B cell (primary cell): ENCODE results near the gene ABHD12B. TPM values are rescaled to one million over a fixed set of nuclear protein-coding genes. Genes with fewer than 3 reads are reported as not detected.

ENCODE experiments used
- ATAC-seq: fragments of 200-7000 bp; cut with Tn5 transposase; one replicate; pipeline ENCODE4 v1.10.0; 2021; ENCODE audit warnings: low read depth, mild to moderate bottlenecking, moderate number of reproducible peaks, moderate library complexity
- CTCF ChIA-PET: fragments of 350-600 bp; sonication (Branson Sonifier 250); formaldehyde crosslinking; loops from one replicate; lab custom pipeline; 2021; ENCODE audit warnings: antibody characterized with exemption, inconsistent platforms; lab: Charles Lee
- POLR2A ChIA-PET: fragments of 350-600 bp; sonication (Branson Sonifier 250); formaldehyde crosslinking; loops from one replicate; lab custom pipeline; 2021; ENCODE audit warnings: antibody characterized with exemption; lab: Charles Lee
- DNase-seq: peaks from one replicate; pipeline ENCODE4 v3.0.0; 2013
- H2AFZ ChIP-seq: 2 replicates; pipeline ENCODE4 v1.6.1; 2012; ENCODE audit warnings: mild to moderate bottlenecking, low read depth, low read length; ENCODE audit not compliant: insufficient read depth, poor library complexity, severe bottlenecking
- H3K27ac ChIP-seq, 2 donors: 1 replicate in 1 of 2; 2 replicates in 1 of 2; pipeline ENCODE4 v1.5.1; 2012 to 2013; ENCODE audit warnings: low read length in 2 of 2, mild to moderate bottlenecking in 2 of 2, moderate library complexity in 1 of 2
- H3K27me3 ChIP-seq, 4 experiments: fragments of 200-600 bp in 1 of 4; sonication (generic) in 1 of 4; replicated peaks in 1 of 4; 1 replicate in 2 of 4; 2 replicates in 2 of 4; pipeline versions ENCODE4 v1.6.1 to v1.7.0; 2013 to 2016; ENCODE audit warnings: low read length in 3 of 4, mild to moderate bottlenecking in 2 of 4, mixed read lengths in 1 of 4, moderate library complexity in 1 of 4; ENCODE audit not compliant: insufficient read depth in 4 of 4, control insufficient read depth in 3 of 4; ENCODE audit errors: control extremely low read depth in 1 of 4
- H3K36me3 ChIP-seq, 2 experiments: replicated peaks in 1 of 2; 1 replicate in 1 of 2; 2 replicates in 1 of 2; pipeline versions ENCODE4 v1.6.1 to v1.7.1; 2013; ENCODE audit warnings: low read length in 1 of 2; ENCODE audit not compliant: insufficient read depth in 2 of 2, control insufficient read depth in 1 of 2; ENCODE audit errors: control extremely low read depth in 1 of 2, extremely low read depth in 1 of 2
- H3K4me1 ChIP-seq, 2 donors: fragments of 200-600 bp in 1 of 2; sonication (generic) in 1 of 2; 1 replicate in 1 of 2; 2 replicates in 1 of 2; pipeline versions ENCODE4 v1.5.1 to v1.6.1; 2013 to 2017; ENCODE audit warnings: low read length in 2 of 2; ENCODE audit not compliant: control insufficient read depth in 2 of 2, insufficient read depth in 2 of 2
- H3K4me2 ChIP-seq: replicated peaks from 2 replicates; pipeline ENCODE3; 2012; ENCODE audit warnings: mild to moderate bottlenecking, low read depth, low read length; ENCODE audit not compliant: poor library complexity, severe bottlenecking
- H3K4me3 ChIP-seq, 5 experiments: fragments of 200-600 bp in 1 of 5; sonication (generic) in 1 of 5; 1 replicate in 3 of 5; 2 replicates in 2 of 5; pipeline versions ENCODE4 v1.5.1 to v1.7.0; 2011 to 2016; ENCODE audit warnings: low read length in 4 of 5, mild to moderate bottlenecking in 4 of 5, low read depth in 2 of 5, control low read depth in 1 of 5, moderate library complexity in 1 of 5; ENCODE audit not compliant: insufficient read depth in 1 of 5; ENCODE audit errors: control extremely low read depth in 1 of 5, extremely low read depth in 1 of 5
- H3K79me2 ChIP-seq: fragments of 200-600 bp; sonication (generic); one replicate; pipeline ENCODE4 v1.6.0; 2016; ENCODE audit warnings: low read length; ENCODE audit not compliant: control insufficient read depth, insufficient read depth
- H3K9ac ChIP-seq: fragments of 200-600 bp; sonication (generic); 2 replicates; pipeline ENCODE4 v1.6.1; 2017; ENCODE audit warnings: mild to moderate bottlenecking, low read length, moderate library complexity
- H3K9me3 ChIP-seq, 3 donors: one replicate each; pipeline versions ENCODE4 v1.6.1 to v1.7.1; 2013; ENCODE audit warnings: low read length in 2 of 3; ENCODE audit not compliant: control insufficient read depth in 2 of 3, insufficient read depth in 1 of 3; ENCODE audit errors: control extremely low read depth in 1 of 3
- H4K20me1 ChIP-seq: 2 replicates; pipeline ENCODE4 v1.6.0; 2012; ENCODE audit warnings: mild to moderate bottlenecking, low read length; ENCODE audit not compliant: insufficient read depth, control insufficient read depth, poor library complexity, severe bottlenecking
- H3K27ac Mint-ChIP-seq: one replicate; pipeline ENCODE4 v1.8.0; 2021; ENCODE audit warnings: mixed read lengths
- H3K27me3 Mint-ChIP-seq: one replicate; pipeline ENCODE4 v1.8.0; 2021; ENCODE audit warnings: mixed read lengths
- H3K4me1 Mint-ChIP-seq: one replicate; pipeline ENCODE4 v1.8.0; 2021; ENCODE audit warnings: mixed read lengths
- H3K4me3 Mint-ChIP-seq: one replicate; pipeline ENCODE4 v1.8.0; 2021; ENCODE audit warnings: mixed read lengths
- H3K9me3 Mint-ChIP-seq: one replicate; pipeline ENCODE4 v1.8.0; 2022; ENCODE audit warnings: mixed read lengths; ENCODE audit not compliant: insufficient read depth
- EZH2 ChIP-seq: IDR thresholded peaks from 2 replicates; pipeline ENCODE4 v1.6.1; 2012; ENCODE audit warnings: borderline replicate concordance, low read depth, mild to moderate bottlenecking, moderate library complexity, low read length; ENCODE audit not compliant: insufficient read depth, poor library complexity, severe bottlenecking
- WGBS: methylation state at CpG from one replicate; pipeline ENCODE4 v1.1.5; 2013; ENCODE audit warnings: missing lambda C conversion rate; ENCODE audit not compliant: insufficient coverage; 5-methylcytosine and 5-hydroxymethylcytosine counted together
- intact Hi-C: fragments of 100-400 bp; cut with micrococcal nuclease; formaldehyde crosslinking; loops from one replicate; pipeline ENCODE4 v1.10.0; 2022
- polyA plus RNA-seq: library from polyadenylated mRNA; depleted of rRNA; stranded (reverse); fragments of >200 nt; gene quantifications from 2 replicates; pipeline ENCODE4 v1.2.3, GENCODE V29; 2012
- total RNA-seq, 2 donors: library from RNA; stranded (reverse); fragments of 120-200 nt in 1 of 2; gene quantifications; 1 replicate in 1 of 2; 2 replicates in 1 of 2; pipeline versions ENCODE4 v1.2.3 to v1.2.4, GENCODE V29; 2013 to 2022
- TF ChIP-seq, protein P1 (sequence below): fragments of 200-600 bp; IDR thresholded peaks from one replicate; pipeline ENCODE4 v1.8.0; 2022; ENCODE audit warnings: antibody characterized with exemption, mild to moderate bottlenecking

ABHD12B gene
- total and polyA plus RNA-seq, 2 donors (not counting 1 experiment from before 2014, with no cell fraction given): not detected

DNA sequence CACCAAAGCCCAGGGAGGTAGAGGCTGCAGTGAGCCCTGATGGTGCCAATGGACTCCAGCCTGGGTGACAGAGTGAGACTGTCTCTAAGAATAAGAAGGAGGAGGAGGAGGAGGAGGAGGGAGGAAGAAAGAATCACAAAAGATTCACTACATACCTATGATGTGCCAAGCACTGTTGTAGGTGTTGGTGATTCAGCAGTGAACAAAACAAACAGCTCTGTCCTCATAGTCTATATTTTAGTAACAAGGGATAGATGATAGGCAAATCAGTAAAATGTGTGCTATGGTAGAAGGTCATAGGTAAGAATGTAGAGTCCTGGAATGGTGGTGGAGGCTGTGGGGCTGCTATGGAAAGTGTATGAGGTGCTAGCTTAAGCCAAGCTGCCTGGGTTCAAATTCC is 18.0 kb upstream of the ABHD12B start:
- no peak overlapping the region for H3K27ac ChIP-seq
- no peaks in the 10 kb centered on the region for H3K36me3 ChIP-seq
- no peak overlapping the region for H3K27ac Mint-ChIP-seq
- H3K9me3 ChIP-seq: no peaks in the 10 kb centered on the region
- no peak overlapping the region for H3K9ac ChIP-seq
- no peak overlapping the region for H2AFZ ChIP-seq
- intact Hi-C loops: no loop called here
- CTCF ChIA-PET: no interaction called here
- H3K27me3 ChIP-seq: no peaks in the 10 kb centered on the region
- no peak overlapping the region for H3K4me3 ChIP-seq
- H4K20me1 ChIP-seq: no peaks in the 10 kb centered on the region
- H3K79me2 ChIP-seq: no peaks in the 10 kb centered on the region
- H3K4me1 Mint-ChIP-seq: peaks cover 2% of the 10 kb centered on the region
- POLR2A ChIA-PET: no interaction called here
- H3K4me3 Mint-ChIP-seq: no peak overlapping the region
- H3K4me1 ChIP-seq: no peaks in the 10 kb centered on the region
- no peaks in the 10 kb centered on the region for H3K9me3 Mint-ChIP-seq
- DNase-seq (no peak), ATAC-seq (no peak)
- no peaks in the 10 kb centered on the region for H3K27me3 Mint-ChIP-seq
- no peak for TF ChIP-seq EZH2
- TF ChIP-seq, protein P1, sequence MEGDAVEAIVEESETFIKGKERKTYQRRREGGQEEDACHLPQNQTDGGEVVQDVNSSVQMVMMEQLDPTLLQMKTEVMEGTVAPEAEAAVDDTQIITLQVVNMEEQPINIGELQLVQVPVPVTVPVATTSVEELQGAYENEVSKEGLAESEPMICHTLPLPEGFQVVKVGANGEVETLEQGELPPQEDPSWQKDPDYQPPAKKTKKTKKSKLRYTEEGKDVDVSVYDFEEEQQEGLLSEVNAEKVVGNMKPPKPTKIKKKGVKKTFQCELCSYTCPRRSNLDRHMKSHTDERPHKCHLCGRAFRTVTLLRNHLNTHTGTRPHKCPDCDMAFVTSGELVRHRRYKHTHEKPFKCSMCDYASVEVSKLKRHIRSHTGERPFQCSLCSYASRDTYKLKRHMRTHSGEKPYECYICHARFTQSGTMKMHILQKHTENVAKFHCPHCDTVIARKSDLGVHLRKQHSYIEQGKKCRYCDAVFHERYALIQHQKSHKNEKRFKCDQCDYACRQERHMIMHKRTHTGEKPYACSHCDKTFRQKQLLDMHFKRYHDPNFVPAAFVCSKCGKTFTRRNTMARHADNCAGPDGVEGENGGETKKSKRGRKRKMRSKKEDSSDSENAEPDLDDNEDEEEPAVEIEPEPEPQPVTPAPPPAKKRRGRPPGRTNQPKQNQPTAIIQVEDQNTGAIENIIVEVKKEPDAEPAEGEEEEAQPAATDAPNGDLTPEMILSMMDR: no peak
- H3K4me2 ChIP-seq: no peak overlapping the region

DNA sequence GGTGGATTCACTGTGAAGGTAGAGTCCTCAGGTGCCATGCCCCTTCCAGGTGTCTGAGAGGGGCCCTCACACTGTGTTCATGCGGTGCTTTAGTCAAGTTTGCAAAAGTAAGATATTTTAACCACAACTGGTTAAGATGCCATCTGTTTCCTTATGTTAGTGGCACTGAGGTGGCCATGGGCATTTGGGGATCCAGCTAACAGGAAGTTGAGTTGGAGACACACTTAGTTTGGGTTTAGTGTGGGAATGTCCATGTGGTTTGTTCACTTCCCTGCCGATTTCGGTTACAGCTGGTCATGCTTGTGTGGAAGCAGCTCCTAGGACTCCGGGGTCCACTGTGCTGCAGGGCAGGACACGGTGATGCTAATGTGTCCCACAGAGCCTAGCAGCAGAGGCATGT is 17.3 kb upstream of the ABHD12B start:
- H3K9me3 Mint-ChIP-seq: no peaks in the 10 kb centered on the region
- Histone ChIP-seq H4K20me1 (no peaks in the 10 kb centered on the region), H3K4me3 (no peak overlapping the region), H3K4me1 (peaks cover 5 to 6% of the 10 kb centered on the region in 2 donors), H3K27ac (no peak overlapping the region), H3K9ac (no peak overlapping the region), H3K9me3 (no peaks in the 10 kb centered on the region), H2AFZ (no peak overlapping the region), H3K79me2 (no peaks in the 10 kb centered on the region), H3K4me2 (no peak overlapping the region), H3K36me3 (no peaks in the 10 kb centered on the region), H3K27me3 (no peaks in the 10 kb centered on the region)
- ATAC-seq (no peak), DNase-seq (no peak)
- no peak for TF ChIP-seq EZH2
- TF ChIP-seq, protein P1: no peak
- no peaks in the 10 kb centered on the region for H3K27me3 Mint-ChIP-seq
- POLR2A ChIA-PET: interaction anchor here (0.5 kb wide), 1 partner anchor 32 kb away, joined by 3 read pairs; no protein-coding TSS in a partner anchor
- no peak overlapping the region for H3K27ac Mint-ChIP-seq
- peaks cover 8% of the 10 kb centered on the region for H3K4me1 Mint-ChIP-seq
- CTCF ChIA-PET: interaction anchor here (1.7 kb wide), 1 partner anchor 76 kb away, joined by 5 read pairs; no protein-coding TSS in a partner anchor
- intact Hi-C loops: no loop called here
- H3K4me3 Mint-ChIP-seq: no peak overlapping the region
- 28% methylated on average over 5 of the region's 5 CpGs for WGBS
